GM23338 (cell line): ENCODE data around the gene OR51I1. TPM values are rescaled to one million over a fixed set of nuclear protein-coding genes. Genes with fewer than 3 reads are reported as not detected.

Source experiments
- ATAC-seq: fragments of 200-7000 bp; cut with Tn5 transposase; 3 replicates; pipeline ENCODE4 v1.9.1; 2020
- DNase-seq: peaks from one replicate; pipeline ENCODE4 v3.0.0-alpha.2; 2015; ENCODE audit warnings: low spot score
- H2AFZ ChIP-seq: fragments of 200-600 bp; sonication (generic); 2 replicates; pipeline ENCODE4 v1.8.0; 2016; ENCODE audit warnings: antibody characterized with exemption, mild to moderate bottlenecking, moderate library complexity
- H3F3A ChIP-seq: fragments of 200-600 bp; sonication (generic); replicated peaks from 2 replicates; pipeline ENCODE4 v1.8.0; 2017; ENCODE audit warnings: antibody characterized with exemption, mixed run types, low read depth
- H3K27ac ChIP-seq: fragments of 200-600 bp; sonication (generic); 2 replicates; pipeline ENCODE4 v1.6.1; 2016; ENCODE audit warnings: low read depth
- H3K27me3 ChIP-seq: fragments of 200-600 bp; sonication (generic); 2 replicates; pipeline ENCODE4 v1.8.0; 2016; ENCODE audit warnings: mild to moderate bottlenecking, mixed run types, moderate library complexity; ENCODE audit not compliant: insufficient read depth
- H3K36me3 ChIP-seq: fragments of 200-600 bp; sonication (generic); 2 replicates; pipeline ENCODE4 v1.8.0; 2016; ENCODE audit warnings: mild to moderate bottlenecking; ENCODE audit not compliant: insufficient read depth
- H3K4me1 ChIP-seq: fragments of 200-600 bp; sonication (generic); 2 replicates; pipeline ENCODE4 v1.8.0; 2016; ENCODE audit warnings: mild to moderate bottlenecking, moderate library complexity; ENCODE audit not compliant: insufficient read depth
- H3K4me2 ChIP-seq: fragments of 200-600 bp; sonication (generic); 2 replicates; pipeline ENCODE4 v1.7.1; 2017; ENCODE audit warnings: mixed run types
- H3K4me3 ChIP-seq: fragments of 200-600 bp; sonication (generic); 2 replicates; pipeline ENCODE4 v1.6.1; 2016; ENCODE audit warnings: mixed run types
- H3K79me2 ChIP-seq: fragments of 200-600 bp; sonication (generic); replicated peaks from 2 replicates; pipeline ENCODE4 v1.8.0; 2017; ENCODE audit warnings: mild to moderate bottlenecking; ENCODE audit not compliant: insufficient read depth
- H3K9me2 ChIP-seq: fragments of 200-600 bp; sonication (generic); 2 replicates; pipeline ENCODE4 v1.8.0; 2017; ENCODE audit not compliant: insufficient read depth
- H4K20me1 ChIP-seq: fragments of 200-600 bp; sonication (generic); replicated peaks from 2 replicates; pipeline ENCODE4 v1.8.0; 2017; ENCODE audit warnings: mild to moderate bottlenecking; ENCODE audit not compliant: insufficient read depth
- H3K27ac Mint-ChIP-seq: 2 replicates; pipeline ENCODE4 v1.8.0; 2020; ENCODE audit warnings: inconsistent platforms, mild to moderate bottlenecking, moderate library complexity, mixed read lengths
- H3K27me3 Mint-ChIP-seq: 3 replicates; pipeline ENCODE4 v1.8.0; 2022; ENCODE audit warnings: low read depth, mild to moderate bottlenecking, moderate library complexity, mixed read lengths, inconsistent platforms; ENCODE audit not compliant: insufficient read depth, poor library complexity
- H3K36me3 Mint-ChIP-seq: 3 replicates; pipeline ENCODE4 v1.8.0; 2021; ENCODE audit warnings: low read depth, mild to moderate bottlenecking, inconsistent platforms, moderate library complexity, mixed read lengths
- H3K4me1 Mint-ChIP-seq: 3 replicates; pipeline ENCODE4 v1.8.0; 2020; ENCODE audit warnings: mild to moderate bottlenecking, inconsistent platforms, mixed read lengths
- H3K4me3 Mint-ChIP-seq: 3 replicates; pipeline ENCODE4 v1.8.0; 2021; ENCODE audit warnings: moderate library complexity, mild to moderate bottlenecking, inconsistent platforms, mixed read lengths
- H3K9me3 Mint-ChIP-seq: 3 replicates; pipeline ENCODE4 v1.8.0; 2020; ENCODE audit warnings: moderate library complexity, mild to moderate bottlenecking, inconsistent platforms, mixed read lengths
- CREB1 ChIP-seq: fragments of 250-450 bp; sonication (Bioruptor Pico); IDR thresholded peaks from 2 replicates; pipeline ENCODE4 v1.5.0; 2020; ENCODE audit warnings: low read depth, mild to moderate bottlenecking, moderate library complexity
- JUNB ChIP-seq: IDR thresholded peaks from one replicate; pipeline ENCODE4 v1.6.1; 2016; ENCODE audit warnings: antibody characterized with exemption; ENCODE audit not compliant: unreplicated experiment
- NANOG ChIP-seq: IDR thresholded peaks from 2 replicates; pipeline ENCODE4 v1.6.1; 2016; ENCODE audit warnings: antibody characterized with exemption, borderline replicate concordance
- STAT1 ChIP-seq: IDR thresholded peaks from one replicate; pipeline ENCODE4 v1.6.1; 2016; ENCODE audit warnings: antibody characterized with exemption; ENCODE audit not compliant: unreplicated experiment
- ZNF114 ChIP-seq: fragments of 250-450 bp; sonication (Bioruptor Pico); IDR thresholded peaks from 2 replicates; pipeline ENCODE4 v1.5.0; 2020; ENCODE audit warnings: mild to moderate bottlenecking, moderate library complexity
- ZNF331 ChIP-seq: fragments of 250-450 bp; sonication (Bioruptor Pico); IDR thresholded peaks from 2 replicates; pipeline ENCODE4 v1.5.0; 2020; ENCODE audit warnings: low read depth, mild to moderate bottlenecking, moderate library complexity
- ZNF462 ChIP-seq: fragments of 250-450 bp; sonication (Bioruptor Pico); IDR thresholded peaks from 2 replicates; pipeline ENCODE4 v1.5.0; 2020; ENCODE audit warnings: mild to moderate bottlenecking, moderate library complexity
- polyA plus RNA-seq: library from polyadenylated mRNA; unstranded; fragments of >200 nt; fragmentation: Nextera tagmentation; extraction: Ambion mirVana; gene quantifications from 2 replicates; pipeline ENCODE4 v1.2.1, GENCODE V29; 2016
- total RNA-seq: library from RNA; depleted of rRNA; stranded (reverse); fragments of >200 nt; shearing (Covaris generic); gene quantifications from 2 replicates; pipeline ENCODE4 v1.2.3, GENCODE V29; 2014
- TF ChIP-seq, protein P1 (sequence below), 2 experiments: fragments of 200-600 bp in 1 of 2; sonication (generic) in 1 of 2; conservative IDR thresholded peaks; 2 replicates each; pipeline versions ENCODE4 v1.5.1 to v1.6.1; 2016 to 2017; ENCODE audit warnings: antibody characterized with exemption in 2 of 2, low read depth in 2 of 2, mild to moderate bottlenecking in 2 of 2, moderate library complexity in 1 of 2

The OR51I1 gene
- total and polyA plus RNA-seq, 2 experiments from 2014 or later = 1.1 TPM; not detected in 1

GRCh38 chr11:5443835-5444393 lies 2.6 kb upstream of the OR51I1 start (continued):
- no peak for TF ChIP-seq ZNF462 (CRISPR knock-in tag)
- no peak for TF ChIP-seq STAT1
- TF ChIP-seq ZNF114 (CRISPR knock-in tag) = no peak
- TF ChIP-seq ZNF331 (CRISPR knock-in tag) = no peak
- no peak for TF ChIP-seq JUNB
- TF ChIP-seq CREB1 (CRISPR knock-in tag) = no peak

DNA sequence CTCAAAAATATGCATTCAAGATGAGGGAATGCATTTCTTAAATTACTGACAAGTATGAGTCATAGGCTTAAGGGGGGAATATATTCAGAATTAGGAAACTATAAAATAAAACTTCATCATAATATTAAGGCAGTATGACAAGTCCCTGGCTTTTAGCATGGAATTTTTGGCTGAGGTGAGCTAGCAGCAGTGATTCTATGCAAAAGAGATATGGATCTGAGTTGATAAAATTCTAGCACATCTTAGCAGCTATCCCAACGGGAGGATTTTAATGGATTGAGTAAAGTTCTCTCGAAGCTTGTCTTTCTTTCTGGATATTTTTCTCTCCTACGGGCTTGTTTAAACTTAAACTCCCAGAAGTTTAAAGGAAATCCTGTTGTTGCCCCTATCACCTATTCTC lies 18.2 kb downstream of the OR51I1 start:
- Mint-ChIP-seq H3K27me3 (no peaks in the 10 kb centered on the region), H3K9me3 (peaks cover 4% of the 10 kb centered on the region; the same call in 1 of the 3 replicates)
- TF ChIP-seq STAT1 (no peak), ZNF462 (CRISPR knock-in tag) (no peak), NANOG (no peak), JUNB (no peak), ZNF114 (CRISPR knock-in tag) (no peak)
- TF ChIP-seq, protein P1, sequence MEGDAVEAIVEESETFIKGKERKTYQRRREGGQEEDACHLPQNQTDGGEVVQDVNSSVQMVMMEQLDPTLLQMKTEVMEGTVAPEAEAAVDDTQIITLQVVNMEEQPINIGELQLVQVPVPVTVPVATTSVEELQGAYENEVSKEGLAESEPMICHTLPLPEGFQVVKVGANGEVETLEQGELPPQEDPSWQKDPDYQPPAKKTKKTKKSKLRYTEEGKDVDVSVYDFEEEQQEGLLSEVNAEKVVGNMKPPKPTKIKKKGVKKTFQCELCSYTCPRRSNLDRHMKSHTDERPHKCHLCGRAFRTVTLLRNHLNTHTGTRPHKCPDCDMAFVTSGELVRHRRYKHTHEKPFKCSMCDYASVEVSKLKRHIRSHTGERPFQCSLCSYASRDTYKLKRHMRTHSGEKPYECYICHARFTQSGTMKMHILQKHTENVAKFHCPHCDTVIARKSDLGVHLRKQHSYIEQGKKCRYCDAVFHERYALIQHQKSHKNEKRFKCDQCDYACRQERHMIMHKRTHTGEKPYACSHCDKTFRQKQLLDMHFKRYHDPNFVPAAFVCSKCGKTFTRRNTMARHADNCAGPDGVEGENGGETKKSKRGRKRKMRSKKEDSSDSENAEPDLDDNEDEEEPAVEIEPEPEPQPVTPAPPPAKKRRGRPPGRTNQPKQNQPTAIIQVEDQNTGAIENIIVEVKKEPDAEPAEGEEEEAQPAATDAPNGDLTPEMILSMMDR (conservative IDR thresholded peaks at IDR 0.05; ENCODE audit: low read depth in 2 of 2) = no peak

More for the DNA sequence above, 18.2 kb downstream of the OR51I1 start:
- no peaks in the 10 kb centered on the region for H3K79me2 ChIP-seq
- DNase-seq (no peak), ATAC-seq (no peak)
- no peaks in the 10 kb centered on the region for H4K20me1 ChIP-seq
- H3K27ac Mint-ChIP-seq = no peak overlapping the region
- no peak overlapping the region for H2AFZ ChIP-seq
- H3K27me3 ChIP-seq = no peaks in the 10 kb centered on the region
- no peak overlapping the region for H3K4me3 Mint-ChIP-seq
- no peaks in the 10 kb centered on the region for H3K36me3 ChIP-seq
- H3K36me3 Mint-ChIP-seq = no peaks in the 10 kb centered on the region
- no peaks in the 10 kb centered on the region for H3K4me1 ChIP-seq
- H3K4me3 ChIP-seq = no peak overlapping the region
- no peaks in the 10 kb centered on the region for H3F3A ChIP-seq
- no peak overlapping the region for H3K4me2 ChIP-seq
- no peaks in the 10 kb centered on the region for H3K4me1 Mint-ChIP-seq
- no peak overlapping the region for H3K27ac ChIP-seq
- no peaks in the 10 kb centered on the region for H3K9me2 ChIP-seq
